ENCODE data around the gene ITPRIP. TPM values are rescaled to one million over a fixed set of nuclear protein-coding genes. Genes with fewer than 3 reads are reported as not detected.
A peak's percentile ranks its signal among the peaks of the same experiment; 100 is the strongest.

The ITPRIP gene
- total RNA-seq, 1 donor from 2014 or later = 19.9 TPM

DNA sequence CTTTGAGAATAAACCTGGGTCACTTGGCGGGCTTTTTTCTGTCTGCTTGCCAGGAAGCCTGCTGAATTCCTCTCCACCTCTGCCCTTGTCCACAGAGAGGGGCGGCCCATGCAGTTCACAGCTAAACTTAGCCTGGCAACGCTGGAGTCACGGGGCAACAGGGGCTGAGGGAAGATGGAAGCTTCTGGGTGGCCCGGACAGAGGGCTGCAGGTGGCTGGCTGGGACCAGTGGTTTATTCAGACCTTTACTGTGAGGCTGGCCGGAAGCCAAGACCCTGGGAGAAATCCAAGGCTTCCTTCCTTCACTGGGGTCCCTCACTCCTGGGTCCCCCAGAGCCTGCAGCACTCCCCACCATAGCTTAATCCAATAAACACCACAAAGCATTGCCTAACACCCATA lies 17.0 kb downstream of the ITPRIP start:
- H3K4me1 Mint-ChIP-seq (ENCODE audit: unreplicated experiment) = peaks cover 31% of the 10 kb centered on the region

DNA sequence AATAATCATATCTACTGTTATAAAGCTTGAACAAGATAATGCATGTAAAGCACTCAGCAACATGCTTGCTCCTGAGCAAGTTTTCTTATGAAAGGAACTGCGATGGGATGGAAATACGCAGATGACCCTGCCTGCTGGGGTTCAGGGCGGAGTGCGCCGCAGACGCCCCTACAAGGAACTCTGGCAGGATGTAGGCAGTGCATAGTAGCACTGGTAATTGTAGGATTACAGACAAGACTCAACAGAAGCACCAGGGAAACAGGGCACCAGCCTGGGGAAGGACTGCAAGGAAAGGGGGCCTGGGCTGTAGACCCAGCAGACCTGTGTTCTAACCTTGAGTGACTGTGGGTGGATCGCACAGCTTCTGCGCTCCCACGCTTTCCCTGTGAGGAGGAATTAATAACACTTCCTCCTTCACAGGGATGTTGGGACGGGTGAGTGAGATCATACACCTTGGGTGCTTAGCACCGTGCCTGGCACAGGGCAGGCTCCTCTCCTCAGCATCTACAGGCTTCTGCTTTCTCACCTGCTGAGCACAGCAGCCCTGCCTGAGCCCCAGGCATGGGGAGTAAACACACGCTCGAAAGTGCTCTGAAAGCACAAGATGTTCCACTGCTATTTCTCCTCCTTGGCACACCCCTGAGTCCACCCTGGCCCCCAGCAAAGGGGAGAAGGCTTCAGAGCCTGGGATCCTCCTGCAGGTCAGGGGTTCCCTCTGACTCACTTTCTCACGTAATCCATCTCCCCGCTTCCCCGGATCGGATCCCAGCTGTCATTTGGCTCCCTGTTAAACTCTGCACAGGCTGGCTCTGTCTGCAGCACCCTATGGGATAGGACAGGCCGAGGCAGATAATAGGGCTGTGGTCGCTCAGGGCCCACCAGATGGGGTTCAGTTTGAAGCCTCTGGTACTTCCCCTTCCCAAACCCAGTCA lies 19.2 kb downstream of the ITPRIP start:
- no peak for DNase-seq (ENCODE audit: extremely low spot score, unreplicated experiment)
- Mint-ChIP-seq H3K27ac (peak overlapping the region; percentile 66), H3K9me3 (no peaks in the 10 kb centered on the region), H3K4me3 (no peak overlapping the region), H3K4me1 (ENCODE audit: unreplicated experiment) (peaks cover 30% of the 10 kb centered on the region), H3K27me3 (no peaks in the 10 kb centered on the region), H3K36me3 (peaks cover 11% of the 10 kb centered on the region)
- TF ChIP-seq, protein P1, sequence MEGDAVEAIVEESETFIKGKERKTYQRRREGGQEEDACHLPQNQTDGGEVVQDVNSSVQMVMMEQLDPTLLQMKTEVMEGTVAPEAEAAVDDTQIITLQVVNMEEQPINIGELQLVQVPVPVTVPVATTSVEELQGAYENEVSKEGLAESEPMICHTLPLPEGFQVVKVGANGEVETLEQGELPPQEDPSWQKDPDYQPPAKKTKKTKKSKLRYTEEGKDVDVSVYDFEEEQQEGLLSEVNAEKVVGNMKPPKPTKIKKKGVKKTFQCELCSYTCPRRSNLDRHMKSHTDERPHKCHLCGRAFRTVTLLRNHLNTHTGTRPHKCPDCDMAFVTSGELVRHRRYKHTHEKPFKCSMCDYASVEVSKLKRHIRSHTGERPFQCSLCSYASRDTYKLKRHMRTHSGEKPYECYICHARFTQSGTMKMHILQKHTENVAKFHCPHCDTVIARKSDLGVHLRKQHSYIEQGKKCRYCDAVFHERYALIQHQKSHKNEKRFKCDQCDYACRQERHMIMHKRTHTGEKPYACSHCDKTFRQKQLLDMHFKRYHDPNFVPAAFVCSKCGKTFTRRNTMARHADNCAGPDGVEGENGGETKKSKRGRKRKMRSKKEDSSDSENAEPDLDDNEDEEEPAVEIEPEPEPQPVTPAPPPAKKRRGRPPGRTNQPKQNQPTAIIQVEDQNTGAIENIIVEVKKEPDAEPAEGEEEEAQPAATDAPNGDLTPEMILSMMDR (conservative IDR thresholded peaks at IDR 0.05) = no peak

More for the DNA sequence above, 17.0 kb downstream of the ITPRIP start:
- TF ChIP-seq, protein P1 (conservative IDR thresholded peaks at IDR 0.05) = no peak
- Mint-ChIP-seq H3K27me3 (no peaks in the 10 kb centered on the region), H3K4me3 (no peak overlapping the region), H3K27ac (no peak overlapping the region), H3K9me3 (no peaks in the 10 kb centered on the region), H3K36me3 (peaks cover 15% of the 10 kb centered on the region)
- no peak for DNase-seq (ENCODE audit: extremely low spot score, unreplicated experiment)

DNA sequence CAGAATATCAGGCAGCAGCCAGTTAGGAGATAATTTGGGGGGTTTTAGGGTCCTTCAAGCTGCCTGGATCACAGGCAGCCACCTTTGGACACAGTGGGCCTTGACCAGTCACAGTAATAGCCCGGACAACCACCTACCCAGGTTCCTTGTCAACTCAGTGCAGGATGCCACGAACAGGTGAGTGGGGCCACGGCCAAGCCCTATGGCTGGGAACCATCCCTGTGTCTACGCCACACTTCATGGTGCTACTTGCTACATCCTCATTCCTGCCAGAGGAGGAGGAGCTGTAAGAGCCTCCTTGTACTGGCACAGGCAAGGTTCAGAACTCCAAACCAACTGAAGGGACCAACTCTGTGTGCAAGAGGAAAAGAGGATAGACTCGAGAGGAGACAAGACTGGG lies 19.9 kb downstream of the ITPRIP start:
- no peak for DNase-seq (ENCODE audit: extremely low spot score, unreplicated experiment)
- peaks cover 30% of the 10 kb centered on the region for H3K4me1 Mint-ChIP-seq (ENCODE audit: unreplicated experiment)
- H3K27me3 Mint-ChIP-seq = no peaks in the 10 kb centered on the region
- H3K9me3 Mint-ChIP-seq = no peaks in the 10 kb centered on the region
- TF ChIP-seq, protein P1 (conservative IDR thresholded peaks at IDR 0.05) = no peak
- H3K36me3 Mint-ChIP-seq = peaks cover 11% of the 10 kb centered on the region
- no peak overlapping the region for H3K4me3 Mint-ChIP-seq
- H3K27ac Mint-ChIP-seq = no peak overlapping the region

DNA sequence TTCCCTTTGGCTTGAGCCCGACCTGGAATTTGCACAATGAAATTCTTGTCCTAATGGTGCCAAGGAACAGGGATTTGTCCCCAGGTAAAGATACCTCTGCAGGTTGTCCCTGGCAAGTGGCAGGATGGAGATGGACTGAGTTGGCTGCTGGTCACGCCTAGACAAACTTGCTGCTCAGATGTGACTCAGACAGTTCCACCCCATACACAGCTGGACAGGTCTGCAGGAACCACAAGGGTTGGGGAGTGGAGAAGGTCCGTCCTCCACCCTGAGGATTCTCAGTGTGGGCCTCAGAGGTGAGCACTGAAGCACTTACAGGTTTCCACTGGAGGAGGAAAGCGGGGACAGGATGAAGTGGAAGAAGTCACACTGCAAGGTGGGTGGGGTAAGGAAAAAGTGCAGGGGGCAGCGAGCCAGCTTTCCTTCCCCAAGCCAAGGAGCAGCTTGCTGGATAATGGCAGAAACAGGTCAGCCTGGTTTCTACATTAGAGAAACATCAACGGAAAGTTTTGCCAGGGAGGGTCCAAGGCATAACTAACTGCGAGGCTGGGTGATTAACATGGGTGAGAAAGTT lies 20.5 kb downstream of the ITPRIP start:
- Mint-ChIP-seq H3K4me1 (ENCODE audit: unreplicated experiment) (peaks cover 30% of the 10 kb centered on the region), H3K36me3 (peaks cover 11% of the 10 kb centered on the region), H3K27me3 (no peaks in the 10 kb centered on the region), H3K4me3 (no peak overlapping the region), H3K9me3 (no peaks in the 10 kb centered on the region), H3K27ac (peak overlapping the region; percentile 46)
- no peak for DNase-seq (ENCODE audit: extremely low spot score, unreplicated experiment)
- TF ChIP-seq, protein P1 (conservative IDR thresholded peaks at IDR 0.05) = no peak

DNA sequence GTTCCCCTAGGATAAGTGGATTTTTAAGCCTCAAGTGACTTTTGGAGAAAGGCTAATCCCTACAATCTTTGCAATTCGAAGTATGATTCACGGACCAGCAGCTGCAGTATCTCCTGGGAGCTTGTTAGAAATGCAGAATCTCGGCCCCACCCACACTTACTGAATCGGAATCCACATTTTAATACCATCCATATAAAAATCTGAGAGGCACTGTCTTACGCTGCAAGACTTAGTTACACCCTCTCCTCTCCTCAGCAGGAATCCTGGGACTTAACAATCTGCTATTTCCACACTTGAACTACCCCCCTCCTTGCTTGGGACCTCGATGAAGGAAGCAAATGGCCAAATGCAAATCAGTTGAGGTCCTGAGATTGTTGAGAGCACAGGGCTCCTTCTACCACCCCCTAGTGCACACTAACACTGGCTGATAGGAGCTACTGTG lies 21.0 kb downstream of the ITPRIP start:
- peaks cover 11% of the 10 kb centered on the region for H3K36me3 Mint-ChIP-seq
- H3K4me1 Mint-ChIP-seq (ENCODE audit: unreplicated experiment) = peaks cover 30% of the 10 kb centered on the region
- H3K27ac Mint-ChIP-seq = no peak overlapping the region
- H3K9me3 Mint-ChIP-seq = no peaks in the 10 kb centered on the region
- TF ChIP-seq, protein P1 (conservative IDR thresholded peaks at IDR 0.05) = no peak
- DNase-seq (ENCODE audit: extremely low spot score, unreplicated experiment) = no peak
- H3K4me3 Mint-ChIP-seq = no peak overlapping the region
- no peaks in the 10 kb centered on the region for H3K27me3 Mint-ChIP-seq

Measured in type B pancreatic cell (in vitro differentiated cells).